Measurements from ENCODE around the gene CXorf66.
"Not testable (repeated sequence)": the region's sequence is repeated elsewhere in the genome, so short reads cannot be mapped to it uniquely, and the experiment has no call there.

- TF ChIP-seq CTCF, POLR2A, EP300 (IDR thresholded peaks at IDR 0.05): not testable (repeated sequence)
Measured at GRCh38 chrX:139961091-139961490, 4.2 kb downstream of the CXorf66 start.

Data from tibial nerve (tissue), 4 donors.